NCI-H2171 treated with DMSO at 0.1 percent for 48 hours (cell line): ENCODE results near the gene STIM1.
A peak's percentile ranks its signal among the peaks of the same experiment; 100 is the strongest.

Experiments
- DNase-seq: peaks from one replicate; lab custom pipeline; 2025; lab: John Stamatoyannopoulos, UW

Gene STIM1

GRCh38 chr11:3830730-3831129, 24.7 kb upstream of the STIM1 start:
- no peak for DNase-seq

GRCh38 chr11:3831378-3832239, 23.9 kb upstream of the STIM1 start:
- no peak for DNase-seq

- no peak for DNase-seq
Measured at GRCh38 chr11:3832816-3833215, 22.6 kb upstream of the STIM1 start.

GRCh38 chr11:3833449-3833848, 22.0 kb upstream of the STIM1 start:
- no peak for DNase-seq

- DNase-seq: no peak
Measured at GRCh38 chr11:3834349-3834663, 21.2 kb upstream of the STIM1 start.

GRCh38 chr11:3834664-3835461, 20.6 kb upstream of the STIM1 start:
- DNase-seq: no peak

GRCh38 chr11:3835751-3836150, 19.7 kb upstream of the STIM1 start:
- DNase-seq: no peak

GRCh38 chr11:3836903-3837302, 18.6 kb upstream of the STIM1 start:
- DNase-seq: no peak

- no peak for DNase-seq
Measured at GRCh38 chr11:3837793-3838192, 17.7 kb upstream of the STIM1 start.

- DNase-seq: no peak
Measured at GRCh38 chr11:3838504-3838903, 17.0 kb upstream of the STIM1 start.

GRCh38 chr11:3840004-3840869, 15.2 kb upstream of the STIM1 start:
- no peak for DNase-seq

- DNase-seq: no peak
Measured at GRCh38 chr11:3840870-3841425, 14.5 kb upstream of the STIM1 start, which contains the start of gene RHOG. Gene RHOG, minus strand, starts transcription at chr11:3840959. Its CDS starts 12,821 bp downstream, at chr11:3828138.

- peak; percentile 58 for DNase-seq
Measured at GRCh38 chr11:3841426-3842350, 13.8 kb upstream of the STIM1 start.

- no peak for DNase-seq
Measured at GRCh38 chr11:3843326-3843725, 12.1 kb upstream of the STIM1 start.

- no peak for DNase-seq
Measured at GRCh38 chr11:3845246-3845645, 10.2 kb upstream of the STIM1 start.

GRCh38 chr11:3845670-3846069, 9.8 kb upstream of the STIM1 start:
- DNase-seq: no peak

- DNase-seq: peak; percentile 7
Measured at GRCh38 chr11:3849297-3849874, 6.1 kb upstream of the STIM1 start.

- DNase-seq: no peak
Measured at GRCh38 chr11:3853545-3853842, 2.0 kb upstream of the STIM1 start.

GRCh38 chr11:3853899-3854659, 1.4 kb upstream of the STIM1 start:
- DNase-seq: no peak

- DNase-seq: no peak
Measured at GRCh38 chr11:3854660-3854976, 846 bp upstream of the STIM1 start.
